Stimulated activated naive CD8-positive, alpha-beta T cell treated with anti-CD3 and anti-CD28 coated beads, Interleukin-15, amount 100 ng/mL, for 72 hours (primary cell): ENCODE results near the gene CHDH.

Experiments
- ATAC-seq: fragments of 150-1000 bp; cut with Tn5 transposase; 2 replicates; pipeline ENCODE4 v1.10.0; 2021; ENCODE audit warnings: mild to moderate bottlenecking, moderate library complexity
- DNase-seq, 2 donors: peaks; one replicate each; pipeline ENCODE4 v3.0.0; 2021 to 2022
- H3K27ac Mint-ChIP-seq, 2 donors: one replicate each; pipeline ENCODE4 v1.8.0; 2022; ENCODE audit warnings: mild to moderate bottlenecking in 2 of 2, mixed read lengths in 2 of 2, moderate library complexity in 2 of 2
- H3K27me3 Mint-ChIP-seq: one replicate; pipeline ENCODE4 v1.8.0; 2022; ENCODE audit warnings: mixed read lengths
- H3K4me1 Mint-ChIP-seq: one replicate; pipeline ENCODE4 v1.8.0; 2022; ENCODE audit warnings: mild to moderate bottlenecking, mixed read lengths
- H3K4me3 Mint-ChIP-seq, 2 donors: one replicate each; pipeline ENCODE4 v1.8.0; 2022; ENCODE audit warnings: mild to moderate bottlenecking in 2 of 2, mixed read lengths in 2 of 2, moderate library complexity in 1 of 2
- H3K9me3 Mint-ChIP-seq, 2 donors: one replicate each; pipeline ENCODE4 v1.8.0; 2022; ENCODE audit warnings: mixed read lengths in 2 of 2

Gene CHDH

GRCh38 chr3:53863145-53863544 is 16.9 kb upstream of the CHDH start:
- ATAC-seq: no peak
- Mint-ChIP-seq H3K4me3 (no peak overlapping the region), H3K4me1 (no peaks in the 10 kb centered on the region), H3K27ac (no peak overlapping the region), H3K9me3 (no peaks in the 10 kb centered on the region), H3K27me3 (no peaks in the 10 kb centered on the region)
- DNase-seq: no peak

- no peak for DNase-seq
- H3K4me1 Mint-ChIP-seq: no peaks in the 10 kb centered on the region
- H3K9me3 Mint-ChIP-seq: no peaks in the 10 kb centered on the region
- no peak overlapping the region for H3K4me3 Mint-ChIP-seq
- ATAC-seq: no peak
- no peak overlapping the region for H3K27ac Mint-ChIP-seq
- H3K27me3 Mint-ChIP-seq: no peaks in the 10 kb centered on the region
These were observed 16.0 kb upstream of the CHDH start for GRCh38 chr3:53862241-53862640.

GRCh38 chr3:53860196-53860595 is 14.0 kb upstream of the CHDH start:
- no peak for ATAC-seq
- Mint-ChIP-seq H3K27me3 (no peaks in the 10 kb centered on the region), H3K4me1 (no peaks in the 10 kb centered on the region), H3K4me3 (no peak overlapping the region), H3K27ac (no peak overlapping the region), H3K9me3 (no peaks in the 10 kb centered on the region)
- no peak for DNase-seq

GRCh38 chr3:53859178-53859577 is 13.0 kb upstream of the CHDH start:
- Mint-ChIP-seq H3K4me3 (no peak overlapping the region), H3K27me3 (no peaks in the 10 kb centered on the region), H3K9me3 (no peaks in the 10 kb centered on the region), H3K4me1 (no peaks in the 10 kb centered on the region), H3K27ac (no peak overlapping the region)
- ATAC-seq: no peak
- DNase-seq: no peak

GRCh38 chr3:53858096-53858741 is 12.0 kb upstream of the CHDH start:
- Mint-ChIP-seq H3K4me3 (no peak overlapping the region), H3K27ac (no peak overlapping the region), H3K27me3 (no peaks in the 10 kb centered on the region), H3K9me3 (no peaks in the 10 kb centered on the region), H3K4me1 (no peaks in the 10 kb centered on the region)
- DNase-seq: no peak
- no peak for ATAC-seq

- Mint-ChIP-seq H3K4me1 (no peaks in the 10 kb centered on the region), H3K9me3 (no peaks in the 10 kb centered on the region), H3K27me3 (no peaks in the 10 kb centered on the region), H3K4me3 (no peak overlapping the region), H3K27ac (no peak overlapping the region)
- DNase-seq (no peak), ATAC-seq (no peak)
These were observed 10.7 kb upstream of the CHDH start for GRCh38 chr3:53856964-53857363.

- Mint-ChIP-seq H3K9me3 (no peaks in the 10 kb centered on the region), H3K4me3 (no peak overlapping the region), H3K4me1 (peaks cover 5% of the 10 kb centered on the region), H3K27ac (no peak overlapping the region), H3K27me3 (peaks cover 45% of the 10 kb centered on the region)
- no peak for DNase-seq
- no peak for ATAC-seq
These were observed 4.7 kb upstream of the CHDH start for GRCh38 chr3:53850895-53851294.

- H3K27me3 Mint-ChIP-seq: peaks cover 53% of the 10 kb centered on the region
- H3K4me1 Mint-ChIP-seq: peaks cover 5% of the 10 kb centered on the region
- H3K4me3 Mint-ChIP-seq: no peak overlapping the region
- ATAC-seq: no peak
- no peak for DNase-seq
- H3K27ac Mint-ChIP-seq: no peak overlapping the region
- H3K9me3 Mint-ChIP-seq: no peaks in the 10 kb centered on the region
These were observed 3.7 kb upstream of the CHDH start for GRCh38 chr3:53849916-53850315.

- H3K27ac Mint-ChIP-seq: peak overlapping the region in 1 of 2 donors; percentile 43
- no peak for ATAC-seq
- no peak for DNase-seq
- peaks cover 80% of the 10 kb centered on the region for H3K27me3 Mint-ChIP-seq
- H3K9me3 Mint-ChIP-seq: no peaks in the 10 kb centered on the region
- H3K4me1 Mint-ChIP-seq: peaks cover 5% of the 10 kb centered on the region
- H3K4me3 Mint-ChIP-seq: peak overlapping the region; percentile 33 to 68
These were observed 584 bp upstream of the CHDH start for GRCh38 chr3:53846851-53847155.

GRCh38 chr3:53845881-53846133 is 412 bp downstream of the CHDH start:
- DNase-seq: peak in 1 of 2 donors; percentile 5
- Mint-ChIP-seq H3K4me3 (peak overlapping the region; percentile 59 to 62), H3K4me1 (peaks cover 5% of the 10 kb centered on the region), H3K9me3 (no peaks in the 10 kb centered on the region), H3K27ac (no peak overlapping the region), H3K27me3 (peaks cover 74% of the 10 kb centered on the region)
- no peak for ATAC-seq

GRCh38 chr3:53845103-53845880 is 927 bp downstream of the CHDH start:
- Mint-ChIP-seq H3K27me3 (peaks cover 72% of the 10 kb centered on the region), H3K4me1 (peaks cover 5% of the 10 kb centered on the region), H3K4me3 (peak overlapping the region; percentile 59 to 62), H3K9me3 (no peaks in the 10 kb centered on the region), H3K27ac (no peak overlapping the region)
- ATAC-seq (no peak), DNase-seq (no peak)

- Mint-ChIP-seq H3K4me3 (no peak overlapping the region), H3K4me1 (peaks cover 5% of the 10 kb centered on the region), H3K9me3 (no peaks in the 10 kb centered on the region), H3K27me3 (peaks cover 66% of the 10 kb centered on the region), H3K27ac (peak overlapping the region in 1 of 2 donors; percentile 67)
- DNase-seq (no peak), ATAC-seq (no peak)
These were observed 1.7 kb downstream of the CHDH start for GRCh38 chr3:53844262-53845102.

GRCh38 chr3:53843195-53844177 is 2.7 kb downstream of the CHDH start:
- H3K27me3 Mint-ChIP-seq: peaks cover 58% of the 10 kb centered on the region

GRCh38 chr3:53842436-53843194 is 3.6 kb downstream of the CHDH start:
- no peak for DNase-seq
- H3K4me1 Mint-ChIP-seq: peaks cover 5% of the 10 kb centered on the region
- H3K4me3 Mint-ChIP-seq: no peak overlapping the region
- ATAC-seq: no peak
- H3K27ac Mint-ChIP-seq: no peak overlapping the region
- H3K9me3 Mint-ChIP-seq: no peaks in the 10 kb centered on the region
- H3K27me3 Mint-ChIP-seq: peaks cover 54% of the 10 kb centered on the region

More at GRCh38 chr3:53843195-53844177, 2.7 kb downstream of the CHDH start:
- no peak for DNase-seq
- ATAC-seq: no peak
- Mint-ChIP-seq H3K9me3 (no peaks in the 10 kb centered on the region), H3K4me1 (peaks cover 5% of the 10 kb centered on the region), H3K27ac (peak overlapping the region in 1 of 2 donors; percentile 52), H3K4me3 (no peak overlapping the region)

- Mint-ChIP-seq H3K9me3 (no peaks in the 10 kb centered on the region), H3K4me1 (no peaks in the 10 kb centered on the region), H3K27ac (no peak overlapping the region), H3K27me3 (peaks cover 40% of the 10 kb centered on the region), H3K4me3 (no peak overlapping the region)
- no peak for ATAC-seq
- DNase-seq: no peak
These were observed 4.9 kb downstream of the CHDH start for GRCh38 chr3:53841296-53841695.
